Vagina (tissue), 2 donors: ENCODE data around the gene PTPRK. TPM values are rescaled to one million over a fixed set of nuclear protein-coding genes. Genes with fewer than 3 reads are reported as not detected.

Experiments used
- DNase-seq, 2 donors: peaks; one replicate each; pipeline ENCODE4 v3.0.0-alpha.2; 2017; ENCODE audit errors: extremely low spot score in 2 of 2
- H3K27ac ChIP-seq: fragments of 200-600 bp; sonication (generic); one replicate; pipeline ENCODE4 v1.5.1; 2019
- H3K27me3 ChIP-seq: fragments of 200-600 bp; sonication (generic); one replicate; pipeline ENCODE4 v1.5.1; 2019
- H3K36me3 ChIP-seq, 2 donors: fragments of 200-600 bp; sonication (generic); one replicate each; pipeline ENCODE4 v1.5.1; 2017 to 2019
- H3K4me1 ChIP-seq: fragments of 200-600 bp; sonication (generic); one replicate; pipeline ENCODE4 v1.5.1; 2019
- H3K4me3 ChIP-seq, 2 donors: fragments of 200-600 bp; sonication (generic); 1 replicate in 1 of 2; 2 replicates in 1 of 2; pipeline ENCODE4 v1.5.1; 2016 to 2019
- H3K9me3 ChIP-seq: fragments of 200-600 bp; sonication (generic); one replicate; pipeline ENCODE4 v1.5.1; 2019
- CTCF ChIP-seq, 3 experiments: fragments of 450-650 bp in 2 of 3; fragments of 200-600 bp in 1 of 3; sonication (generic) in 1 of 3; IDR thresholded peaks; one replicate each; pipeline ENCODE4 v1.5.1; 2017 to 2019; ENCODE audit warnings: antibody characterized with exemption in 3 of 3, mild to moderate bottlenecking in 2 of 3, moderate library complexity in 2 of 3
- POLR2A ChIP-seq, 2 donors: fragments of 450-650 bp; IDR thresholded peaks; one replicate each; pipeline ENCODE4 v1.6.1; 2017; ENCODE audit warnings: antibody characterized with exemption in 2 of 2, mild to moderate bottlenecking in 2 of 2, moderate library complexity in 2 of 2
- POLR2AphosphoS5 ChIP-seq, 2 donors: sonication (generic); formaldehyde crosslinking; IDR thresholded peaks; one replicate each; pipeline ENCODE4 v1.9.0; 2017; ENCODE audit warnings: antibody characterized with exemption in 2 of 2, mild to moderate bottlenecking in 2 of 2, low read depth in 1 of 2; ENCODE audit not compliant: insufficient read depth in 1 of 2
- intact Hi-C: fragments of 100-400 bp; cut with DNase I; formaldehyde crosslinking; loops from one replicate; pipeline ENCODE4 v1.15.1; 2023
- total RNA-seq: library from RNA; depleted of rRNA; stranded (reverse); fragments of >200 nt; gene quantifications from one replicate; pipeline ENCODE4 v1.2.3, GENCODE V29; 2016

The PTPRK gene
- total RNA-seq, 1 donor from 2014 or later = 82.5 TPM

DNA sequence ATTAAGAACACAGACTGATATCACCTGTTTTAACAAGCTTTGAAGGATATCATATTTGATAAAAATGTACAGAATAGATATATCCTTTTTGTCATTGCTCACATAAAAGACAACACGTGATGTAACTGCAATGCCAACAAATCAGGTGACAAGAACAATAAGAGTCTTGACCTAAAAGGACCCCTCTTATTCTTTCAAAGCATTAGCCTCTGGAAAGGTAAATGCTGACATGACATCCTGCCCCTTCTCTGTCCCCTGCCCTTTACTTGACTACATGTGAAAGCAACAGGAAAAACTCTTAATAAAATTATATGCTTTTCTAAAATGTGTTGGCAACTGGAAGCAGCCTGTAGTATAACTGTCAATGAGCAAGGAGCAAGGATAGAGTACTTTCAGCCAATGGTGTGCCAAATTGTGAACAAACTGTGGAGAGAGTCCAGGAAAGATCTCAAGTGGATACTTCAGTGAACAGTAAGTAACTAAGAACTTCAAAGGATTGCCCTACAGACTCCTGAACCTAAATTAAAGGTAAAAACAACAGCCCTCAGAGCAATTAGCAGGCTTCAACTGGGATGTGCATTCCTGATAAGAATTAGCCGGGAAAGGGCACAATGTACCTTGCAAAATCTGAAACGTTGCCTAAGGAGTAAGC is 16.3 kb downstream of the PTPRK start:
- TF ChIP-seq POLR2A (IDR thresholded peaks at IDR 0.05) = no peak
- peak in 1 of 2 donors; percentile 47 for TF ChIP-seq POLR2AphosphoS5 (IDR thresholded peaks at IDR 0.05; ENCODE audit: insufficient read depth in 1 of 2, low read depth in 1 of 2)
- no peak for TF ChIP-seq CTCF (IDR thresholded peaks at IDR 0.05)
- peaks cover 45% of the 10 kb centered on the region for H3K4me1 ChIP-seq
- intact Hi-C loops = no loop called here
- no peak overlapping the region for H3K4me3 ChIP-seq
- H3K36me3 ChIP-seq = no peaks in the 10 kb centered on the region
- DNase-seq = no peak
- H3K27me3 ChIP-seq = no peaks in the 10 kb centered on the region
- no peak overlapping the region for H3K27ac ChIP-seq
- H3K9me3 ChIP-seq = no peaks in the 10 kb centered on the region

DNA sequence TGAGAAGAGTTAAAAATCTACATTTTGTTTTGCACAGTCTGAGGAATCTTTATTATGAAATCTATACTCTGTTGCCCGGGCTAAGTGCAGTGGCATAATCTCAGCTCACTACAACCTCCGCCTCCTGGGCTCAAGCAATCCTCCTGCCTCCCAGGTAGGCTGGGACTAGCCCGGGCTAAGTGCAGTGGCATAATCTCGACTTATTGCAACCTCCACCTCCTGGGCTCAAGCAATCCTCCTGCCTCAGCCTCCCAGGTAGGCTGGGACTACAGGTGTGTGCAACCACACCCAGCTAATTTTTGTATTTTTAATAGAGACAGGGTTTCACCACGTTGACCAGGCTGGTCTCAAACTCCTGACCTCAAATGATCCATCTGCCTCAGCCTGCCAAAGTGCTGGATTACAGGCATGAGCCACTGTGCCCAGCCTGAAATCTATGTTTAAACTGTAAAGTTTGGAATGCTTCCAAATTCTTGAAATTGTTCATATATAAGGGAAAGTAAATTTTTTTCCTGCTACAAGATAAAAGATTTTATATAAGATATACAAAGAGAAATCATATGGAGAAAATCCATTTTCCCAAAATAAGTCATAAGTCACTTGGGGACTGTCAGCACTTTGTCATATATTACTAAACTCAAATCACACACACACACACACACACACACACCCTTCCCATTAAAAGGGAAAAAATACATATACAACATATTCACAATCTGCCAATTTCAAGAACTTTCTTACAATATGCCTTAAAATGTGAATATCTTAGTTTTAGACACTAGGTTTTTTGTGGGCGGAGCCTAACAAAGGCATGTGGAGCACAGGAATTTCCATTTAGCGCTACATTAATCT is 19.4 kb downstream of the PTPRK start:
- Histone ChIP-seq H3K27ac (no peak overlapping the region), H3K36me3 (no peaks in the 10 kb centered on the region), H3K4me3 (no peak overlapping the region), H3K9me3 (no peaks in the 10 kb centered on the region), H3K4me1 (peaks cover 24% of the 10 kb centered on the region), H3K27me3 (no peaks in the 10 kb centered on the region)
- DNase-seq = no peak
- TF ChIP-seq POLR2A (IDR thresholded peaks at IDR 0.05) = no peak
- no peak for TF ChIP-seq CTCF (IDR thresholded peaks at IDR 0.05)
- TF ChIP-seq POLR2AphosphoS5 (IDR thresholded peaks at IDR 0.05; ENCODE audit: insufficient read depth in 1 of 2, low read depth in 1 of 2) = no peak
- intact Hi-C loops = no loop called here

- H3K9me3 ChIP-seq = no peaks in the 10 kb centered on the region
- peaks cover 20% of the 10 kb centered on the region for H3K4me1 ChIP-seq
- no peak overlapping the region for H3K4me3 ChIP-seq
- DNase-seq = no peak
- H3K36me3 ChIP-seq = no peaks in the 10 kb centered on the region
- peak overlapping the region; percentile 15 for H3K27ac ChIP-seq
- H3K27me3 ChIP-seq = no peaks in the 10 kb centered on the region
- TF ChIP-seq CTCF (IDR thresholded peaks at IDR 0.05) (no peak), POLR2A (IDR thresholded peaks at IDR 0.05) (no peak), POLR2AphosphoS5 (IDR thresholded peaks at IDR 0.05; ENCODE audit: insufficient read depth in 1 of 2, low read depth in 1 of 2) (no peak)
- intact Hi-C loops = no loop called here
These were observed 20.4 kb downstream of the PTPRK start for GRCh38 chr6:128500014-128500413.

GRCh38 chr6:128499079-128499731 is 21.2 kb downstream of the PTPRK start:
- intact Hi-C loops = no loop called here
- Histone ChIP-seq H3K9me3 (no peaks in the 10 kb centered on the region), H3K4me3 (no peak overlapping the region), H3K27ac (peak overlapping the region; percentile 15), H3K36me3 (no peaks in the 10 kb centered on the region), H3K27me3 (no peaks in the 10 kb centered on the region), H3K4me1 (peaks cover 15% of the 10 kb centered on the region)
- TF ChIP-seq POLR2A (IDR thresholded peaks at IDR 0.05) (no peak), POLR2AphosphoS5 (IDR thresholded peaks at IDR 0.05; ENCODE audit: insufficient read depth in 1 of 2, low read depth in 1 of 2) (peak in 1 of 2 donors; percentile 39), CTCF (IDR thresholded peaks at IDR 0.05) (no peak)
- no peak for DNase-seq
